A673 (cell line): Measurements from ENCODE around the gene DGAT2.
A peak's percentile ranks its signal among the peaks of the same experiment; 100 is the strongest.

Experiments used
- EZH2 ChIP-seq: fragments of 200-600 bp; sonication (generic); IDR thresholded peaks from 2 replicates; pipeline ENCODE4 v1.6.1; 2017; ENCODE audit warnings: borderline replicate concordance, low read depth, mild to moderate bottlenecking, mixed read lengths, antibody characterized with exemption, low read length; ENCODE audit not compliant: poor library complexity, severe bottlenecking
- TF ChIP-seq, protein P1 (sequence below): fragments of 300-800, 200-600 bp; sonication (generic); conservative IDR thresholded peaks from 2 replicates; pipeline ENCODE4 v1.5.1; 2017; ENCODE audit warnings: low read depth, mild to moderate bottlenecking, antibody characterized with exemption, low read length, moderate library complexity, mixed read lengths

GRCh38 chr11:75802913-75803820 lies 34.6 kb downstream of the DGAT2 start:
- TF ChIP-seq, protein P1, sequence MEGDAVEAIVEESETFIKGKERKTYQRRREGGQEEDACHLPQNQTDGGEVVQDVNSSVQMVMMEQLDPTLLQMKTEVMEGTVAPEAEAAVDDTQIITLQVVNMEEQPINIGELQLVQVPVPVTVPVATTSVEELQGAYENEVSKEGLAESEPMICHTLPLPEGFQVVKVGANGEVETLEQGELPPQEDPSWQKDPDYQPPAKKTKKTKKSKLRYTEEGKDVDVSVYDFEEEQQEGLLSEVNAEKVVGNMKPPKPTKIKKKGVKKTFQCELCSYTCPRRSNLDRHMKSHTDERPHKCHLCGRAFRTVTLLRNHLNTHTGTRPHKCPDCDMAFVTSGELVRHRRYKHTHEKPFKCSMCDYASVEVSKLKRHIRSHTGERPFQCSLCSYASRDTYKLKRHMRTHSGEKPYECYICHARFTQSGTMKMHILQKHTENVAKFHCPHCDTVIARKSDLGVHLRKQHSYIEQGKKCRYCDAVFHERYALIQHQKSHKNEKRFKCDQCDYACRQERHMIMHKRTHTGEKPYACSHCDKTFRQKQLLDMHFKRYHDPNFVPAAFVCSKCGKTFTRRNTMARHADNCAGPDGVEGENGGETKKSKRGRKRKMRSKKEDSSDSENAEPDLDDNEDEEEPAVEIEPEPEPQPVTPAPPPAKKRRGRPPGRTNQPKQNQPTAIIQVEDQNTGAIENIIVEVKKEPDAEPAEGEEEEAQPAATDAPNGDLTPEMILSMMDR = peak; percentile 97
- TF ChIP-seq EZH2 = no peak
